Tibial nerve (tissue), 4 donors: ENCODE results near the gene SLC13A4. TPM values are rescaled to one million over a fixed set of nuclear protein-coding genes. Genes with fewer than 3 reads are reported as not detected.

ENCODE experiments used
- DNase-seq, 2 donors: peaks; one replicate each; pipeline ENCODE4 v3.0.0-alpha.2; 2019; ENCODE audit warnings: low spot score in 2 of 2
- H3K27ac ChIP-seq, 4 donors: fragments of 200-600 bp; sonication (generic) in 3 of 4; one replicate each; pipeline ENCODE4 v1.5.1; 2017 to 2019; ENCODE audit warnings: mild to moderate bottlenecking in 1 of 4
- H3K27me3 ChIP-seq, 2 donors: fragments of 200-600 bp; sonication (generic) in 1 of 2; one replicate each; pipeline versions ENCODE4 v1.5.1 to v1.6.0; 2017 to 2019
- H3K36me3 ChIP-seq, 3 donors: fragments of 200-600 bp; sonication (generic); one replicate each; pipeline ENCODE4 v1.5.1; 2018 to 2019
- H3K4me1 ChIP-seq, 4 donors: fragments of 200-600 bp; sonication (generic) in 3 of 4; one replicate each; pipeline ENCODE4 v1.5.1; 2017 to 2019
- H3K4me3 ChIP-seq, 4 donors: fragments of 200-600 bp; sonication (generic) in 3 of 4; one replicate each; pipeline ENCODE4 v1.5.1; 2017 to 2019; ENCODE audit warnings: mild to moderate bottlenecking in 1 of 4, moderate library complexity in 1 of 4
- H3K9me3 ChIP-seq, 4 donors: fragments of 200-600 bp; sonication (generic) in 3 of 4; one replicate each; pipeline ENCODE4 v1.5.1; 2017 to 2019
- CTCF ChIP-seq, 5 experiments: fragments of 200-600 bp in 3 of 5; fragments of 450-650 bp in 2 of 5; sonication (generic) in 3 of 5; IDR thresholded peaks; one replicate each; pipeline ENCODE4 v1.5.1; 2016 to 2019; ENCODE audit warnings: antibody characterized with exemption in 5 of 5, mild to moderate bottlenecking in 3 of 5, moderate library complexity in 2 of 5
- EP300 ChIP-seq, 2 donors: sonication (generic); formaldehyde crosslinking; IDR thresholded peaks; one replicate each; pipeline ENCODE4 v1.6.1; 2017; ENCODE audit warnings: antibody characterized with exemption in 2 of 2, mild to moderate bottlenecking in 1 of 2
- POLR2A ChIP-seq, 2 donors: fragments of 450-650 bp; IDR thresholded peaks; one replicate each; pipeline ENCODE4 v1.6.1; 2017; ENCODE audit warnings: antibody characterized with exemption in 2 of 2, mild to moderate bottlenecking in 2 of 2, moderate library complexity in 2 of 2
- WGBS, 2 donors: methylation state at CpG; one replicate each; pipeline ENCODE4 v1.1.5; 2018; 5-methylcytosine and 5-hydroxymethylcytosine counted together
- total RNA-seq, 4 donors: library from RNA; depleted of rRNA; stranded (reverse); fragments of >200 nt; gene quantifications; one replicate each; pipeline ENCODE4 v1.1.0, GENCODE V29; 2016

Gene SLC13A4
- total RNA-seq, 4 donors from 2014 or later, result not detected

- no peaks in the 10 kb centered on the region for H3K27me3 ChIP-seq
- H3K36me3 ChIP-seq, result no peaks in the 10 kb centered on the region
- 91 to 92% methylated on average over 30 of the region's 30 CpGs for WGBS, 2 donors
- H3K27ac ChIP-seq, result no peak overlapping the region
- no peak overlapping the region for H3K4me3 ChIP-seq
- H3K4me1 ChIP-seq, result peaks cover 0 to 6% (median 0%) of the 10 kb centered on the region in 4 donors
- H3K9me3 ChIP-seq, result no peaks in the 10 kb centered on the region
- TF ChIP-seq EP300 (IDR thresholded peaks at IDR 0.05), result no peak
- no peak for TF ChIP-seq CTCF (IDR thresholded peaks at IDR 0.05)
- no peak for TF ChIP-seq POLR2A (IDR thresholded peaks at IDR 0.05)
- no peak for DNase-seq
Observed at GRCh38 chr7:135726911-135727673, 894 bp downstream of the SLC13A4 start.

GRCh38 chr7:135726276-135726788, 1.7 kb downstream of the SLC13A4 start:
- TF ChIP-seq POLR2A (IDR thresholded peaks at IDR 0.05), result no peak
- no peak for TF ChIP-seq CTCF (IDR thresholded peaks at IDR 0.05)

GRCh38 chr7:135723411-135723810, 4.6 kb downstream of the SLC13A4 start:
- WGBS, 2 donors, result 81 to 83% methylated on average over 7 of the region's 7 CpGs
- TF ChIP-seq POLR2A (IDR thresholded peaks at IDR 0.05) (no peak), CTCF (IDR thresholded peaks at IDR 0.05) (no peak), EP300 (IDR thresholded peaks at IDR 0.05) (no peak)
- Histone ChIP-seq H3K4me3 (no peak overlapping the region), H3K9me3 (no peaks in the 10 kb centered on the region), H3K27me3 (no peaks in the 10 kb centered on the region), H3K36me3 (no peaks in the 10 kb centered on the region), H3K4me1 (no peaks in the 10 kb centered on the region), H3K27ac (no peak overlapping the region)
- no peak for DNase-seq

More at GRCh38 chr7:135726276-135726788, 1.7 kb downstream of the SLC13A4 start:
- Histone ChIP-seq H3K4me1 (peaks cover 0 to 3% (median 0%) of the 10 kb centered on the region in 4 donors), H3K27ac (no peak overlapping the region), H3K27me3 (no peaks in the 10 kb centered on the region), H3K4me3 (no peak overlapping the region), H3K36me3 (no peaks in the 10 kb centered on the region), H3K9me3 (no peaks in the 10 kb centered on the region)
- WGBS, 2 donors, result 71 to 76% methylated on average over 5 of the region's 5 CpGs
- DNase-seq, result no peak

- 87 to 93% methylated on average over 21 of the region's 21 CpGs for WGBS, 2 donors
- no peaks in the 10 kb centered on the region for H3K36me3 ChIP-seq
Observed at GRCh38 chr7:135721198-135721820, 6.7 kb downstream of the SLC13A4 start.

More at GRCh38 chr7:135721198-135721820, 6.7 kb downstream of the SLC13A4 start:
- no peak overlapping the region for H3K4me3 ChIP-seq
- H3K4me1 ChIP-seq, result no peaks in the 10 kb centered on the region
- H3K9me3 ChIP-seq, result no peaks in the 10 kb centered on the region
- TF ChIP-seq POLR2A (IDR thresholded peaks at IDR 0.05) (no peak), CTCF (IDR thresholded peaks at IDR 0.05) (no peak)
- DNase-seq, result no peak
- H3K27me3 ChIP-seq, result peaks cover 0 to 4% of the 10 kb centered on the region in 2 donors
- H3K27ac ChIP-seq, result no peak overlapping the region
